GM18867 (cell line): Measurements from ENCODE around the gene NAPB.
A peak's percentile ranks its signal among the peaks of the same experiment; 100 is the strongest.

Source experiments
- ATAC-seq: cut with Tn5 transposase; IDR thresholded peaks from one replicate; pipeline ENCODE4 v1.9.1; 2021; ENCODE audit warnings: mild to moderate bottlenecking, moderate library complexity; ENCODE audit not compliant: unreplicated experiment

Gene NAPB

DNA sequence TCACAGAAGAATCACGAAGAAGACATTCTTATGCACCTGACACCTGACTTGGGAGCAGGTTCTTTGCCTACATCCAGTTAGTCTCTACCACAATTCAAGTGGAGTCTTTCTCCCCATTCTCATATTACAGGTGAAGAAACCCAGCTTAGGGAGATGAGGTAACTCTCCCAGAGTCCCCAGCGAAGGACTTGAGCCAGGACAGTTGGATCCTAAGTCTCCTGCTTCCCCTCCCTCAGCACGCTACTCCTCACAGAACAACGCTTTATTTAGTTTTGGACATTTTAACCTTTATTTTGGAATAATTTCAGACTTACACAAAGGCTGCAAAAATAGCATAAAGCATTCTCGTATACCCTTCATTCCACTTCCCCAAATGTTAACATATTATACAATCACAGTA, 17.4 kb upstream of the NAPB start:
- no peak for ATAC-seq

DNA sequence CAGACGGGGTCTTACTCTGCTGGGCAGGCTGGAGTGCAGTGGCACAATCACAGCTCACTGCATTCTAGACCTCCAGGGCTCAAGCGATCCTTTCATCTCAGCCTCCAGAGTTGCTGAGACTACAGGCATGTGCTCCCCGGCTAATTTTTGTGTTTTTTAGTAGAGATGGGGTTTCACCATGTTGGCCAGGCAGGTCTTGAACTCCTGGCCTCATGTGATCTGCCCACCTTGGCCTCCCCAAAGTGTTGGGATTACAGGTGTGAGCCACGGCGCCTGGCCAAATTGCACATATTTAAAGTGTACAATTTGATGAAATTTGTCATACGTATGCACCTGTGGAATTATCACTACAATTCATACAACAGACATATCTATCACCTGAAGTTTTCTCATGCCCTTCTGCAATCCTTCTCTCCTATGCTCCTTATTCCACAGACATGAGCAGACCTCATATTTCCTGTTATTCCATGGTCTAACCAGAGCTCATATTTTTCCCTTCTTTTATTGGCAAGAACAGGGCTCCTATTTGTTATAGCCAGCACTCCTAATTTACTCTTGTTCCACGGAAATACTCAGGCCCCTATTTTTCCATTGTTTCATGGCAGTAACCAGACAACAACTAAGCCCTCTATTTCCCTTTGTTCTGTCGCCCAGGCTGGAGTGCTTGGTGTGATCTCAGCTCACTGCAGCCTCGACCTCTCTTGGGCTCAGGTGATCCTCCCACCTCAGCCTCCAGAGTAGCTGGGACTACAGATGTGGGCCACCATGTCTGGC, 16.0 kb upstream of the NAPB start:
- no peak for ATAC-seq

DNA sequence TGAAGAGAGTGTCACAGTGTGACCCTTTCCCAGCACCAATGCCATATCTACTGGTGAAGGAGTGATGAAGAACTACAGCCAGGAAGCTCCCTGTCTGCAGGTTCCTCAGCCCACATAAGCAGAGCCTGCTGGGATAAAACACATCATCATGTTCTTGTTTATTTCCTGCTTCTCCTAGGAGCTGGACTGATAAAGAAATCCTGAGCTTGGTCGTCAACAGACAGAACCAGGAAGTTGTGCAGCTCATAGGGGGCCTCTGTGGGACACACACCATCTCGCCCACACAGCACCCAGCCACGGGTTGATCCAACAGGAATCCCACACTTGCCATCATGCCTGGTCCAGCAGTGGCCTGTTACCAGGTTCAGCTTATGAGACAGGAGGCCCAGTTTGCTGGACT, 15.4 kb upstream of the NAPB start:
- no peak for ATAC-seq

DNA sequence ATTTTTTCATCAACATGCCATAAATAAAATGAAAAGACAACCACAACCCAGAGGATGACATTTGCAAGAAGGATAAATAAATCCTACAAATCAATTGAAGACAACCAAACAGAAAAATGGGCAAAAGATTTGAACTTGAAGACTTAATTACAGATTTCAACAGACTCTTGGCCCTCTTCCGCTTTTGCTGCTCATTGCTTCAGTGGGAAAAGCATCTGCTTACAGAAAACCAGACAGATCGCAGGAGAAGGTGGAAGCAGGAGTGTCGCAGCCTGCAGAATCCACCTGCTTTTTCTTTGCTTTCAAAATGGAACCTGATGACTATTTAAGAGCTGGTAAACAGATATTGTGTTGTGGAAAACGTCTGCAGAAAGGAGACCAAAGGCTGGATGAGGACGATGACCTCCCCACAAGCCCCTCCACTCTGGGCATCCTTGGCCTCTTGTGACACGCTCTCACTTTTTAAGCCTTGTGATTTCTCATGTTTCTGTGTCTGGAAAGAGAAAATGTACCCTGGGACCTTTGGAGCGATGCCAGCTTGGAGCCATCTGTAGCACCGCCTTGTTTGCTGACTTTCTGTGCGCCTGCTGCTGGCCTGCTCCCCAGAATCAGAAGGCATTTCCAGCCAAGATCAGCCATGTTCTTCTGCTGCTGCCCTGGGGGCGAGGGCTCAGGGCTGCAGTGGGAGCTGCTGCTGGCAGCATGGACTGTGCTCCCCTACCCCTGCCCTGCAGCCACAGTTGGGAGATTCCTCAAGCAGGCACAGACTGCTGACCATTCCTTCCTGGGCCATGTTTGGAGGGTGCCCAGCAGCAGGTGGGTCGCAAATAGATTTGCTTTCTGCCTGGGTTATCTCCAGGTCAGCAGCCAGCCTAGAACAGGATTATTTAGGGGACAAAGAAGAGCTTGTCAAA, 14.6 kb upstream of the NAPB start:
- ATAC-seq = no peak

DNA sequence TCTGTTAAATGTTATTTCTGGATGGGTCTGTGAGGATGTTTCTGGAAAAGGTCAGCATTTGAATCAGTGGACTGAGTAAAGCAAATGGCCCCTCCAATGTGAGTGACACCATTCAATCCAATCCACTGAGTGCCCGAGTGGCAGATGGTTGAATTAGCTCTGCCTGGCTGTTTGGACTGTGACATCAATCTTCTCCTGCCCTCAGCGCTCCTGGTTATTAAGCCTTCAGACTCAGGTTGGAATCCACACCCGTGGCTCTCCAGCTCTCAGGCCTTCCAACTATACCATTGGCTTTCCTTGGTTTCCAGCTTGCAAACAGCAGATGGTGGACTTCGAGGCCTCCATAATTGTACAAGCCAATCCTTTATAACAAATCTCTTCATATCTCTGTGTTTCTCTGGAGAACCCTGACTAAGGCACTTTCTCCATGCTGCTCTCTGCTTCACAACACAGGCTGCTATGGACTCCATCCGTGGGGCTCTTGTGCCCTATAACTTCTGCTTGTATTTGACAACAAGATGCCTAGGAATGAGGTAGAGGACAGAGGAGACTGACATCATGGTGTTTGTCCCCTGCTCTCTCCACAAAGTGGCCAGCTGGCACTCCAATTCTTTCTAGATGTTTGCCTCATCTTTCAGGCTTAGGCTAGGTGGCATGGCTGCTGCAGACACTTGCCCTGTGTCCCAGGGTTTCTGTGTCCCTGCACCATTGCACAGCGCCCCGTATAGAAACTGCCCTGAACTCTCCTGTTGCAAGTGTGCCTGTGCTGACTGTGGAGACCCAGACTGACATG, 13.4 kb upstream of the NAPB start:
- no peak for ATAC-seq

DNA sequence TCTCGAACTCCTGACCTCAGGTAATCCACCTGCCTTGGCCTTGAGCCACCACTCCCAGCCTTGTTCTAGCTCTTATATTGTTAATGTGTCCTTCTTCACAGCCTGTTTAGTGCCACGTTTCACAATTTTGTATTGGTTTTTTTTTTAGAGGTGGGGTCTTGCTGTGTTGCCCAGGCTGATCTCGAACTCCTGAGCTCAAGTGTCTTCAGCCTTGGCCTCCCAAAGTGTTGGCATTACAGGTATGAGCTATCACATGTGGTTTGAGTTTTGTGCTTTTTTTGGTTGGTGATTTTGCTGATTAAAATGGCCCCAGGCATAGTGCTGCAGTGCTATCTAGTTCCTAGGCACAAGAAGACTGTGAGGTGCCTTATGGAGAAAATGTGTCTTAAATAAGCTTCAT, 12.3 kb upstream of the NAPB start:
- ATAC-seq = no peak

DNA sequence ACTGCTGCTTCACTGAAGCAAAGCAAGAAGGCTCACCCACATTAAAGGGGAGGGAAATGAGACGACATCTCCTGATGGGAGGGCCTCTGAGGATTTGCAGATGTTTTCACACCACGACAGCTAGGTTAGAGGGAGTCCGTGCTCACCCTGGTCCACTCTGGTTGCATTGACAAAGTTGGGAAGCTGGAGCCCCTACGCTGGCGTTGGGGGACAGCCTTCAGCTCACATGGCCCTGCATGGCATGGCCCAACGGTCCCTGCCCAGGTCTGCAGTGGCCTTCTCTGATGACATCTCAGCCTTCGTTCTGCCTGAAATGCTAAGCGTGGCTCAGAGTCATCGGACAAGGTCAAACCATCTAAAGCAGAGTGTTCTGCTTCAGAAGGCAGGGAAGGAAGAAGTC, 3.8 kb upstream of the NAPB start:
- no peak for ATAC-seq

DNA sequence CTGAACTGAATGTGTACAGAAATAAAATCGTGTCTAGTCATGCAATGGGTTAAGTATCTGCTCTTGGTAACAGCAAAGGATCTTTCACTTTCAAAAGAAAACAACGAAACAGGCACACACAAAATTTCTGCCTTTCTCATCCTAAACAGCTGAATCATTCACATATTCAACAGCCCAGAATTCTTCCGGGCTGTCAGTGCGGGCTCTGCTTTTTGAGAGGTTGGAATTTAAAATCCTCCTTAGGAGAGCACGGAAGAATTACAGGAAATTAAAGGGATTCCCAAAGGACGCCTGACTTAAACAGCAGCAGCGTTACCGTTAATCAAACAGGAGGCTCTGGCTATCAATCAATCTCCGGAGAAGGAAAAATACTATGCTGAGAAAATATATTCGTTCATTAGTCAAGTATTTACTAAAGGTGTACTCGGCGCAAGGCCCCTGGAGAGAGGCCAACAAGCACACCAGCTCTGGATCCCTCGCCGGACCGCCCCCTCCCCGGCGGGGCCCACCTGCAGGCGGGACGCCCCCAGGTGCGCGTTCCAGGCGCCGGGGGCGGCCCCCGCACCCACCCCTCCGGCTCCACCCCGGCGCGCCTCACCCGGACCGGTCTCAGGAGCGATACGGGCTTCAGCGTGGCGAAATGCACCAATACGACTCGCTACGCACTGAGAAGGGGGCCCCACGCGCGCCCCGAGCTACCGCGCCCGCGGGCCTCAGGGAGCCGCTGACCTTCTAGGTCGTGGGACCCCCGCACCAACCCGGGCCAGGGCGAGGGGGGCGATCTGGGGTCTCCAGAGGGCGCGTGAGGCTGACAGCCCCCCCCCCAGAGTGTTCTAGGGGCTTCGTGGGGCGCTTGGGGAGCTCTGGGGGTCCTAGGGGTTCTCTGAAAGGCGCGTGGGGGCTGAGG, 1.0 kb downstream of the NAPB start:
- peak; percentile 28 for ATAC-seq

DNA sequence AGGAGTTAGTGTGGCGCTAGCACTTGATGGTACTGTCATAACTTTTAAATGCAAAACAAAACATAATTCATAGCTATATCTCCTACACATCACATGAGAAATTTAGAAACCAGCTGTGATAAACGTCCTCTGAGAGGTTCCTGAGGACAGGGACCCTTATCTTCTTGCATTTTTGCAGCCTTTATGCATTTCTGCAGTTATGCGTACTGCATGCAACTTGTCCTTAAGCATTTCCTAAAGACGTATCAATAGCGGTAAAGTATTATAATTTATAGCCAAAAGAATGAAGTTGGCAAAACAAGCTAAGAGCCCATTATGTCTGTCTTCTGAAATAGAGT, 1.7 kb downstream of the NAPB start:
- ATAC-seq = no peak

DNA sequence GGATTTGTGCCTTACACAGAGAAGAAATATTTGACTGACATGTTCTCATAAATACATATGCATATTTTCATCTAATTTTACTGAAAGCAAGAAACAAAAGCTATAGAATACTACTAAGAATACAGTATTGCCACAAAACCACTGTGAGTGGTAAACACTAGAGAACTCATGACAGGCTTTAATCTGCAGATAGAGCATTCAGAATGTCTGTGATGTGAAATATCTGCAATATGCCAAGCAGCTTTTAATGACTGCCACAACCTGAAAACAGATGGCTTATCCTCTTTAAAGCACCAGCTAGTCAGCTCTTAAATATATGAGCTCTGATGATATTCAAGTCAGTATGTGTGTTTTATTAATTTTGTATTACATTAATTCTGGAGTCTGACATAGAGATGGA, 3.4 kb downstream of the NAPB start:
- ATAC-seq = no peak

DNA sequence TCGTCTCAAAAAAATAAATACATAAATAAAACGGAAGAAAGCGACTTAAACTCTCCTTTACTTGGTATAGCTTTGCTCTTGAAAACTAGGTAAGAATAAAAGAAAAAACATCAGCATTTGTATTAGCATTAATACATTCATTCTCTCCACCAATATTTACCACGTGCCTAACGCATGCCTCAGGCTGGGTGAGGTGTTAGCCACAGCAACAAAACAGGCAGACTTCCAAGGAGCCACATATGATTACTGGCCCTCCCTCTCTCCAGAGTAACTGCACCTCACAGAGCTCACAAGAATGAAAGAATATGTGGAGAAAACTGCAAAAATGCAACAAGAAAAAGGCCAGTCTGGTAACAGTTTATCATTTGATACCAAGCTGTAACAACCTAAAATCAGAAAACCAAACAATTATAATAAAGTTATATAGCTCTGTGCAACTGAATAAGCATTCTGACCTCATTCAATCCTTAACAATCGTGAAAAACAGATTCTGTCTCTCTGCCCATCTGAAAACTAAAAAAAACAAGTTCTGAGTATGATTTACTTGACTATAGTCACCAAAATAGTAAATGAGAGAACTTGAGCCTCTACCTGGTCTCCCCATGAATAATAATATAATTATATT, 5.2 kb downstream of the NAPB start:
- no peak for ATAC-seq

DNA sequence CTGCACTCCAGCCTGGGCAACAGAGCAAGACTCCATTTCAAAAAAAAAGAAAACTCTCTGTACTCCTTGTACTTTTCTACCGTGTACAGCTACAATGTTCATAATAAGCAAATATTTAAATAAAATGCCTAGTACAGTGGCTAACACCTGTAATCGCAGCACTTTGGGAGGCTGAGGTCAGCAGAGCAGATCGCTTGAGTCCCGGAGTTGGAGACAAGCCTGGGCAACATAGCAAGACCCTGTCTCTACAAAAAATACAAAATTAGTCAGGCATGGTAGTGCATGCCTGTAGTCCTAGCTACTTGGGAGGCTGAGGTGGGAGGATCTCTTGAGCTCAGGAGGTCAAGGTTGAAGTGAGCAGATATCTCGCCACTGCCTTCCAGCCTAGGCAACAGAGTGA, 5.7 kb downstream of the NAPB start:
- no peak for ATAC-seq

DNA sequence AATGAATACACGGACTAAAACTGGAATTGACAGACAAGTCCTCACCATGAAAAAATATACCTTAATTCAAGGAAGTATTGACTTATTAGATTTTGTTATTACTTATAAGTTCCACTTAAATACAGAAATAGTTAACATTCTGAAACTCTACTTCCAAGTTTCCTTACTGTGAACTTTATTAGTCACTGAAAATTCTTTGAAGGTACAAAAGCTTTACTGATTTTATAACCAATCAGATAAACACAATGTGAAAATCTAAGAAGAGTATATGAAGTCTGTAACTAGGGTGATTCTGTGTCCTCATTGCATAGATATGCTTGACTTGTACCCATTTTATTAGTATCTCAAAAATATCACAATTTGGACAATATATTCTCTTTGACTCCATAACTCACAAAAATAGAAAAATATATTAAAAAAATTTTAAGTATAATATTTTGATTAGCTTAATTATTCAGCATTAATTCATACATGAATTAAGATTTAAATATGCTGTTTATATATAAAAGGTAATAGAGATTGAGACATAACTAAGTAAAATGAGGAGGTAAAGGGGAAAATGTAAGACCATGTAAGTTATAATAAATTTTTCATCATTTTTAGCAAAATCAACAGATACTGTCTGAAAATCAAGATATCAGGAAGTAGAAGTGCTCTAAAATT, 6.6 kb downstream of the NAPB start:
- ATAC-seq = no peak

DNA sequence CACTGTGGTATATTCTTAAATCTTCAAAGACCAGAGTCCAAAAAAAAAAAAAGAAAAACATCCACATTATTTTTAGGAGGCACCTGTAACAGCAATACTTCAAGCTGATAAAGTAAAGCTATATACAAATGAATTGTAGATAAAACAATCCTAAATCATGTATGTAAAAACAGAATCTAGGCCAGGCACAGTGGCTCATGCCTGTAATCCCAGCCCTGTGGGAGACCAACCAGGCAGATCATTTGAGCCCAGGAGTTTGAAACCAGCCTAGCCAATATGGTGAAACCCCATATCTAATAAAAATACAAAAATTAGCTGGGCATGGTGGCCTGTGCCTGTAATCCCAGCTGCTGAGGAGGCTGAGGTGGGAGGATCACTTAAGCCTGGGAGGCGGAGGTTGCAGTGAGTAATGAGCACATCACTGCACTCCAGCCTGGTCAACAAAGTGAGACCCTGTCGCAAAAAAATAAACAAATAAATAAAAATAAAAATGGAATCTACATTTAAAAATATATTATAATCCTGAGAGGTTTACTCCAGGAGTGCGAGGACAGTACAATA, 7.3 kb downstream of the NAPB start:
- ATAC-seq = no peak

DNA sequence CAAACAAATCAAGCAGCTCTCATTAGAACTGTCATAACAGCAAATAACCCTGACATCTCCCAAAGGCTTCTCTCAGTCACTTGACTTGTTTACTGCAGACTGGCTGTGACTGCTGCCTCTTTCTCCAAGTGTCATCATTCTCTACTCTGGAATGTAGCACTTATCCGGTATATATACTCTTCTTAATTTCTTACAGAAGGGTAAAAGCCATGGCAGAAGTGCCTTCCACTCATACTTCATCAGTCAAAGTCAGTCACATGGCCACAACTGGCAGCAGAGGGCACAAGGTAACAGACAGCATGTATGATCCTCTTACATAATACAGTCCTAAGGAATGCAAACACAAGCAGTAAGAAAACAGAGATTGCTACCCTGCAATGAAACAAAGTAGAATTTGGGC, 9.3 kb downstream of the NAPB start:
- ATAC-seq = no peak

DNA sequence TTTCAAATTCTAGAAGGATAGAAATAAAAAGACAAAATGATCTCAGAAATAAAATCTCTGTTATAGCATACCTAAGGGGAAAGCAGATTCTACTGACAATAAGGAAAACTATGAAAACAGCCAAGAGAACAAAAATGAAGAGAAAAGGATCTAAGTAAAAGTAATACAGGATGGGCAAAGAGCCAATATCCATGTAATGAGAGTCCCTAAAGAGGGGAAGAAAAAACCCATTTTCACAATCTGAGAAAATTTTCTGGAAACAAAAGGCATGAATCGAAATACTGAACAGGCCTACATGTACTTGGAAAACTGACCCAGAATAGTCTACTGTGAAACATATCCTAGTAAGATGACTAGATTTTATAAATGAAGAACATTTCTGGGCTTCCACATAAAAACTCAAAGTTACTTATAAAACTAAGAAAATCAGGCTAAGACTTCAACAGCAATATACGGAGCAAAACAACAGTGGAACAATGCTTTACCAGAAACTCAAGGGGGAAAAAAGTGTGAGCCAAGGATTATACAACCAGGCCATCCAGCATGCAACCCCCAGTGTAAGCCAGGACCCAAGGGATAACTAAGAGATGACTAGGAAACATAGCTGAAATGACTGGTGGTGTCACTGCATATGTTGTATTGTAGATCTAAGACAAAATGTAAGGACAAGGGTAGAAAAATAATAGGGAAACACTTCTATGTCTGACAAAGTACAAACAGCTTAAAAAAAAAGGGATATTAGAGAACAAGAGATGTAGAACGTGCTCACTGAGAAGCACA, 10.2 kb downstream of the NAPB start:
- no peak for ATAC-seq

DNA sequence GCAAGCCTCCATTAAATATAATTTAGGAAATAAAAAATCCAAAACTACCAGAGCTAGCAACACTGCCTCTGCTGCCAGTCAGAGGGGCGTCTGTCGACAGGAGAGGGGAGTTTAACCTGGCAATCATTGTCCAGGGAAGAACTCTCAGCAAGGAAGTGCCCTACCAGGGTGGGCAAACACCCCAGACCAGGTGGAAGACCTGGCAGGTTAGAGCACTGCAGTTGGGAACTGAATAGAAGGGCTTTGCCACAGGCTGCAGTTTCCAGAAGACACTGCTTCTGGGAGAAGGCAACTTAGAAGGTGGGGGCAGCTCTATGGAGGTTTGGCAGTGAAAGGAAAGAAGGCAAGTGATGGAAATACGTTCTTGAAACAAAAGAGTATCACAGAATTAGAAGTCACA, 11.5 kb downstream of the NAPB start:
- no peak for ATAC-seq

DNA sequence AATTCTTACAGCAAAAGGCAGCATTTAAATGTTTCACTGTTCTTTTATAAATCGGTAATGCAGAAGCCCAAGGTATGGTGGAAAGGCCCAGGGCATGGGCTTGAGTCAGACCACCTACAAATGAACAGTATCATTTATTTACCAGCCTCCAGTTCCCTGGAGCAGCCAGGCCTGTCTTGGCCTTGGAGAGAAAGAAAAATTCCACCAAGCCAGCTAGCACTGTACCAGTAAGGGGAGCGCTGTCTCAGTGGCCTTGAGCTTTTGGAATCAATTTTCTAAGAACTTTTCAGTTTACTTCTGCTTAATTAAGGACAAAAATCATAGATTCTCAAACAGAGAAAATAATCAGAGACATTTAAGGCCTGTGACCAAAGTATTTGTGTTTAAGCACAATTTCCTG, 12.3 kb downstream of the NAPB start:
- no peak for ATAC-seq
